ENCODE data around the gene PTCD1.

- TF ChIP-seq, protein P1, sequence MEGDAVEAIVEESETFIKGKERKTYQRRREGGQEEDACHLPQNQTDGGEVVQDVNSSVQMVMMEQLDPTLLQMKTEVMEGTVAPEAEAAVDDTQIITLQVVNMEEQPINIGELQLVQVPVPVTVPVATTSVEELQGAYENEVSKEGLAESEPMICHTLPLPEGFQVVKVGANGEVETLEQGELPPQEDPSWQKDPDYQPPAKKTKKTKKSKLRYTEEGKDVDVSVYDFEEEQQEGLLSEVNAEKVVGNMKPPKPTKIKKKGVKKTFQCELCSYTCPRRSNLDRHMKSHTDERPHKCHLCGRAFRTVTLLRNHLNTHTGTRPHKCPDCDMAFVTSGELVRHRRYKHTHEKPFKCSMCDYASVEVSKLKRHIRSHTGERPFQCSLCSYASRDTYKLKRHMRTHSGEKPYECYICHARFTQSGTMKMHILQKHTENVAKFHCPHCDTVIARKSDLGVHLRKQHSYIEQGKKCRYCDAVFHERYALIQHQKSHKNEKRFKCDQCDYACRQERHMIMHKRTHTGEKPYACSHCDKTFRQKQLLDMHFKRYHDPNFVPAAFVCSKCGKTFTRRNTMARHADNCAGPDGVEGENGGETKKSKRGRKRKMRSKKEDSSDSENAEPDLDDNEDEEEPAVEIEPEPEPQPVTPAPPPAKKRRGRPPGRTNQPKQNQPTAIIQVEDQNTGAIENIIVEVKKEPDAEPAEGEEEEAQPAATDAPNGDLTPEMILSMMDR (IDR thresholded peaks at IDR 0.05): no peak
- no peak for TF ChIP-seq POLR2AphosphoS5 (IDR thresholded peaks at IDR 0.05)
Observed at GRCh38 chr7:99383203-99383602, 55.4 kb downstream of the PTCD1 start.

Measured in breast epithelium (tissue), 3 donors.